ENCODE measurements around the gene GMDS.

GRCh38 chr6:2184700-2185455 is 60.5 kb downstream of the GMDS start:
- TF ChIP-seq POLR2A (IDR thresholded peaks at IDR 0.05) (no peak), CTCF (IDR thresholded peaks at IDR 0.05 in 4 of 5, conservative IDR thresholded peaks at IDR 0.05 in 1 of 5) (no peak)

Measured in gastrocnemius medialis (tissue), 4 donors.